Measurements from ENCODE around the gene CSMD2.

The CSMD2 gene

GRCh38 chr1:33709783-33710718 lies 455.0 kb downstream of the CSMD2 start:
- no peak overlapping the region for H3K27ac ChIP-seq
- TF ChIP-seq, protein P1, sequence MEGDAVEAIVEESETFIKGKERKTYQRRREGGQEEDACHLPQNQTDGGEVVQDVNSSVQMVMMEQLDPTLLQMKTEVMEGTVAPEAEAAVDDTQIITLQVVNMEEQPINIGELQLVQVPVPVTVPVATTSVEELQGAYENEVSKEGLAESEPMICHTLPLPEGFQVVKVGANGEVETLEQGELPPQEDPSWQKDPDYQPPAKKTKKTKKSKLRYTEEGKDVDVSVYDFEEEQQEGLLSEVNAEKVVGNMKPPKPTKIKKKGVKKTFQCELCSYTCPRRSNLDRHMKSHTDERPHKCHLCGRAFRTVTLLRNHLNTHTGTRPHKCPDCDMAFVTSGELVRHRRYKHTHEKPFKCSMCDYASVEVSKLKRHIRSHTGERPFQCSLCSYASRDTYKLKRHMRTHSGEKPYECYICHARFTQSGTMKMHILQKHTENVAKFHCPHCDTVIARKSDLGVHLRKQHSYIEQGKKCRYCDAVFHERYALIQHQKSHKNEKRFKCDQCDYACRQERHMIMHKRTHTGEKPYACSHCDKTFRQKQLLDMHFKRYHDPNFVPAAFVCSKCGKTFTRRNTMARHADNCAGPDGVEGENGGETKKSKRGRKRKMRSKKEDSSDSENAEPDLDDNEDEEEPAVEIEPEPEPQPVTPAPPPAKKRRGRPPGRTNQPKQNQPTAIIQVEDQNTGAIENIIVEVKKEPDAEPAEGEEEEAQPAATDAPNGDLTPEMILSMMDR (conservative IDR thresholded peaks at IDR 0.05), result no peak

- TF ChIP-seq, protein P1 (conservative IDR thresholded peaks at IDR 0.05), result no peak
- H3K27ac ChIP-seq, result no peak overlapping the region
Observed at GRCh38 chr1:33709174-33709782, 455.8 kb downstream of the CSMD2 start.

DNA sequence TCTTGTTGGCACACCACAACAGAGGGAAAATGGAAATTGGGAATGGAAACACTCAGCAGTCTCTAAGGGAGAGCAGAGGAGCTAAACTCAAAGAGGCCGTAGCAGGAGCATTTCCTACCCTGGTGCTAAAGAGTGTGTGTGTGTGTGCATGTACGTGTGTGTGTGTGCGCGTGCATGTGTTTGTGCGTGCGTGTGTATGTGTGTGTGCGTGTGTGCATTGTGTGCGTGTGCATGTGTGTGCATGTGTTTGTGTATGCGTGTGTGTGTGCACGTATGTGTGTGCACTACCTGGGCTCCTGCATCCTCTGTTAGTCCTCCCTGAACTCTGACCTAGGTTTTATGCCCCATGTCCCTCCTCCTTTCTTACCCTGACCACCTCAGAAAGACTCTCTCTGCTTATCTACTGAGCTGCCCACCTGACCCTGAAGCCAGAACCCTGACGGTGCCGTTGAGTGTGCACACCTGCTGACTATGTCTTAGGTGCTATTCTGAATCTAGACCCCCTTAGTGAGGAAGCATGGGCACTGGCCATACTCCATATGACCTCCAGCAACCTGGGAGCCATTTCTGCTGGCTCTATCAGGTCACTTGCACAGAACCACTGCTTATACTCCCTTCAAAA lies 458.3 kb downstream of the CSMD2 start:
- TF ChIP-seq, protein P1 (conservative IDR thresholded peaks at IDR 0.05), result no peak
- no peak overlapping the region for H3K27ac ChIP-seq

DNA sequence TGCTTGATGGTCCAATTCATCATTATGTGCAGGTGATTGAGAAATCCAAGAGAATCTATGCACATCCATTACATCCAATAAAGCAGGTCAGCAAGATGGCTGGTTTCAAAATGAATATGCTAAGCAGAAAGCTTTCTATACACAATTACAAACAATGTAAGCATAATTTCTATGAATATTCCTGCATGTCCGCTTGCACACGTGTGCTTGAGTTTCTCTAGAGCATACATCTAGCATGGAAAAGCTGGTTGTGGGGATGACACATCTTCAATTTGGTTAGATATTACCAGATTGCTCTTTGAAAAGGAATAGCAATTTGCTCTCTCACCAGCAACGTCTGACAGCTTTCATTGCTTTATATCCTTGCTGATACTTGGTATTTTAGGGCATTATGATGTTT lies 461.6 kb downstream of the CSMD2 start:
- TF ChIP-seq, protein P1 (conservative IDR thresholded peaks at IDR 0.05), result no peak
- H3K27ac ChIP-seq, result no peak overlapping the region

DNA sequence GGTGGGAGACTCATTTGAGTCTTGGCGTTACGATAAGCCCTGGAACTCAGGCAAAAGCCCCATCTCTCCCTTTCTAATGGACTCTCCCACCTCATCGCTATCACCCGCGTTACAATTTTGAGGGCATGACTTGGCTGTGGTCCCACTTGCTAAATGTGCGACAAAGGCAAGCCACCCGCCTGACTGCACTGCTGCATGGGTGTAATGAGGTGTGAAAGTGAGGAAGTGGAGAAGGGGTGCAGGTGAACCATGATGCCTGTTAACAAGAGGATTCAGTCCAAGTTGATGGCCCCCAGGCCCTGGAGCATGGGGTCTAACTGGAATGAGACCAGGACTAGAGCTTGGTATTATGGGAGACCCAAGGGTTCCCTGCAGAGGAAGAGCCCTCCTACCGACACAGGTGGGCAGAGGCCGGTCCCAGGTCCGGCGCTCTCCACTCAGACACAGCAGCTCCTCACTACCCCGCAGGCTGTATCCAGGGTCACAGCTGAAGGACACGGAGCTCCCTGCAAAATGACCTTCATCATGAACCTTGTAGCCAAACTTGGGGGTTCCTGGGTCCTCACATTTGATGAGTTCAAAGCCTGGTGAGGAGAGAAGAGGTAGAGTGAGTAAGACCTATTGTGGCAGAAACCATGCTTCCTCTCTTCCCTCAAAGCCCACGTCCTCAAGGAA lies 466.5 kb downstream of the CSMD2 start:
- peak overlapping the region; percentile 76; the same call in 1 of the 2 replicates for H3K27ac ChIP-seq

DNA sequence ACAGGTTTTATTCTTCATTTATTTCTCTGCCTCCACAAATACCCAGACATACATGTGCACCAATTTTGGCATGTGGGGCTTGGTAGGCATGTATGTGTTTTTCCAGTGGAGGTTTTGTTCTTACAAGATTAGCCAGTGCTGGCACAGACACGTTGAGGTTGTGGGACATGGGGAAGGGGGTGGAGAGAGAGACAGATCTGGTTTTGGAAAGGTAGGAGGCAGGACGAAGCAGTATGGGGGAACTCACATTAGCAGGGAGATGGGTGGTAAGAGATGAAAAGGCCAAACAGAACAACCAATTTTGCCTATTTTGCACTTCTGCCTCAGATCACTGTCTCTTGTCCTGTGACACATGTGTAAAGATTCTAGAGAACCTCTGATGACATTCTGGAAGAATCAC lies 467.2 kb downstream of the CSMD2 start:
- TF ChIP-seq, protein P1 (conservative IDR thresholded peaks at IDR 0.05), result no peak
- peak overlapping the region; percentile 76 for H3K27ac ChIP-seq

More for the DNA sequence above, 466.5 kb downstream of the CSMD2 start:
- TF ChIP-seq, protein P1 (conservative IDR thresholded peaks at IDR 0.05), result no peak

All from VCaP (cell line).